Peyer's patch (tissue), 4 donors: ENCODE data around the gene ERC2.

Experiments
- POLR2A ChIP-seq, 2 donors: fragments of 450-650 bp; IDR thresholded peaks; one replicate each; pipeline ENCODE4 v1.5.1; 2017; ENCODE audit warnings: antibody characterized with exemption in 2 of 2, mild to moderate bottlenecking in 2 of 2, moderate library complexity in 2 of 2
- TF ChIP-seq, protein P1 (sequence below), 6 experiments: fragments of 450-650 bp in 4 of 6; fragments of 200-600 bp in 2 of 6; sonication (generic) in 1 of 6; IDR thresholded peaks; one replicate each; pipeline ENCODE4 v1.5.1; 2017 to 2019; ENCODE audit warnings: antibody characterized with exemption in 6 of 6, mild to moderate bottlenecking in 3 of 6, moderate library complexity in 1 of 6

DNA sequence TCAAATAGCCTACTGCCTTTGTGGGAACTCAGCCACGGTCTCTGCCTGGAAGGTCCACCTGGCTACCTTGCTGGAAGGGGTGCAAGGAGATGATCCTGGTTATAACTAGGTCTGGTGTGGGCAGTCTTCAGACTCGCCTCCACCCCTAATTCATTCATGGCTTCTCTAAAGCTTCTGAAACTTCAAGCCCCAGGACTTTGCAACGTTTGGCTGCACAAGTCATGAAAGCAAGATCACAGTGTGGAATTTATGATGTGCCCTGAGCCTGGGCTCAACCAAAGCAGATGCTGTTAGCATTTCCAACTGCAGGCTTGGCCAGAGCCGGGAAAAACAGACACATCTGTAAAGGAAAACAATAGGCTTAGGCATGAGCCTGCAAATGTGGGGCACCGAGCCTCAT is 780.7 kb downstream of the ERC2 start:
- TF ChIP-seq, protein P1, sequence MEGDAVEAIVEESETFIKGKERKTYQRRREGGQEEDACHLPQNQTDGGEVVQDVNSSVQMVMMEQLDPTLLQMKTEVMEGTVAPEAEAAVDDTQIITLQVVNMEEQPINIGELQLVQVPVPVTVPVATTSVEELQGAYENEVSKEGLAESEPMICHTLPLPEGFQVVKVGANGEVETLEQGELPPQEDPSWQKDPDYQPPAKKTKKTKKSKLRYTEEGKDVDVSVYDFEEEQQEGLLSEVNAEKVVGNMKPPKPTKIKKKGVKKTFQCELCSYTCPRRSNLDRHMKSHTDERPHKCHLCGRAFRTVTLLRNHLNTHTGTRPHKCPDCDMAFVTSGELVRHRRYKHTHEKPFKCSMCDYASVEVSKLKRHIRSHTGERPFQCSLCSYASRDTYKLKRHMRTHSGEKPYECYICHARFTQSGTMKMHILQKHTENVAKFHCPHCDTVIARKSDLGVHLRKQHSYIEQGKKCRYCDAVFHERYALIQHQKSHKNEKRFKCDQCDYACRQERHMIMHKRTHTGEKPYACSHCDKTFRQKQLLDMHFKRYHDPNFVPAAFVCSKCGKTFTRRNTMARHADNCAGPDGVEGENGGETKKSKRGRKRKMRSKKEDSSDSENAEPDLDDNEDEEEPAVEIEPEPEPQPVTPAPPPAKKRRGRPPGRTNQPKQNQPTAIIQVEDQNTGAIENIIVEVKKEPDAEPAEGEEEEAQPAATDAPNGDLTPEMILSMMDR (IDR thresholded peaks at IDR 0.05) = no peak
- no peak for TF ChIP-seq POLR2A (IDR thresholded peaks at IDR 0.05)
